Erythroblast (primary cell): ENCODE measurements around the gene TXNDC5.
A peak's percentile ranks its signal among the peaks of the same experiment; 100 is the strongest.

Experiments used
- DNase-seq, 2 experiments: peaks; one replicate each; lab custom pipeline; 2025; lab: John Stamatoyannopoulos, UW
- GATA1 ChIP-seq: IDR thresholded peaks from 2 replicates; pipeline ENCODE4 v1.6.1; 2011; ENCODE audit warnings: low read depth, mild to moderate bottlenecking, control low read depth, low read length, moderate library complexity
- POLR2A ChIP-seq: IDR thresholded peaks from 2 replicates; pipeline ENCODE4 v1.6.1; 2011; ENCODE audit warnings: mild to moderate bottlenecking, low read length

Gene TXNDC5

GRCh38 chr6:7921632-7922092 lies 11.1 kb upstream of the TXNDC5 start:
- TF ChIP-seq GATA1 (no peak), POLR2A (no peak)

DNA sequence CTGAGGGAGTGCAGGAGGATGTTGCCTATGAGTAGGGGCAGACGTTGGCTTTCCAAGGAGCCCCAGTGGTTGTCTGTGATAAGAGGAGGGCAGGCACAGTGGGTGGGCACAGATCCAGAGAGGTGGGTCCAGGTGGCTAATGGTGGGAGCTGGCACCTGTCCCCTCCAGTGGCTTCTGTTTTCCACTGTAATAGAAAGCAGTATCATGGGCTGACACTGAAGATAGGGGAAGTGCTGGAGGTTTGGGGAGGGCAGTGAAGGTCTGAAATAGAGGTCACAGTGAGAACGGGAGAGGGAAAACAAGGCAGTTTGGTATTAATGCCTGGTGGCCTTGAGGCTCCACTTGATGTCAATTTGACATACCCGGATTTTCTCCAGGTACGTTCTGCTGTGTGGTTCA lies 10.5 kb upstream of the TXNDC5 start:
- TF ChIP-seq POLR2A (no peak), GATA1 (no peak)
- DNase-seq = no peak

More at GRCh38 chr6:7921632-7922092, 11.1 kb upstream of the TXNDC5 start:
- DNase-seq = peak in 1 of 2 experiments; percentile 15

- TF ChIP-seq POLR2A = no peak
- TF ChIP-seq GATA1 = no peak
- DNase-seq = no peak
Measured at GRCh38 chr6:7920425-7920824, 9.8 kb upstream of the TXNDC5 start.

- DNase-seq = peak in 1 of 2 experiments; percentile 14
- no peak for TF ChIP-seq GATA1
- no peak for TF ChIP-seq POLR2A
Measured at GRCh38 chr6:7919871-7920270, 9.3 kb upstream of the TXNDC5 start.

- TF ChIP-seq POLR2A (no peak), GATA1 (no peak)
- no peak for DNase-seq
Measured at GRCh38 chr6:7918403-7918802, 7.8 kb upstream of the TXNDC5 start.

DNA sequence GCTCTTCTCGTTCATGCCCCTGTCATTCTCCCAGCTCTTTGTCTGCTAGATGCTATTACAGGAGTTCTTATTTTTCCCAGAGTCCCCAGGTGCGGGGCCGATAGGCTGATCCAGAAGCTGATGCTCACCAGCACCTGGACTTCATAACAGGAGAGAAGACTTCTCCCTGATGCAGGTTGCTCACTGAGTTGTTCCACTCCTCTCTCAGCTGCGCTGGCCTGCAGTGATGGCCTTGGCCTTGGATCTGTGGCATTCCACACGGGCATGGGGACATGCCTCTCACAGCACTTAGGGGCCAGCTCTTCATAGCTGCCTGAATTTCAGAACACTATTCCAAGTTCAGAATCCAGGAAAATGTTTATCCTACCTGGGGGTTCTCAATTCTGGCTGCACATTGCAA lies 7.1 kb upstream of the TXNDC5 start:
- DNase-seq = no peak
- TF ChIP-seq POLR2A (no peak), GATA1 (no peak)

DNA sequence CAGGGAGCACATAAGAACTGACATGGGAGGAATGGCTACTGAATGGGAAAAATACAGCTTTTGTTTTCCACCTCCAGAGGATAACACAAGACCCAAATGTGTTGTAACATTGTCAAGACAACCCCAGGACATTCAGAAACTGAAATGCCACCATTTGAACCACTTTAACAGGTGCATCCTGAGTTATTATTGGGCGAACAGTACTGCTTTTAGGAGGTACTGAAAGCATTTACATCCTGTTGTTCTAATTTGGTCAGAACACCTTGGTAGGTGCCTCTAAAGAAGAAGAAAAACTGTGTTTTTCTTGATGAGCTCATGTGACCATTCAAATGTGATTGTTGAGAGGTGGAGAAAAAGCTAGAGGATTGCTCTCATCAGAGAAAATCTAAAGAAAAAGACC lies 6.4 kb upstream of the TXNDC5 start:
- no peak for TF ChIP-seq POLR2A
- no peak for TF ChIP-seq GATA1
- no peak for DNase-seq

- TF ChIP-seq POLR2A = no peak
- TF ChIP-seq GATA1 = no peak
- DNase-seq = no peak
Measured at GRCh38 chr6:7914991-7915789, 4.6 kb upstream of the TXNDC5 start.

DNA sequence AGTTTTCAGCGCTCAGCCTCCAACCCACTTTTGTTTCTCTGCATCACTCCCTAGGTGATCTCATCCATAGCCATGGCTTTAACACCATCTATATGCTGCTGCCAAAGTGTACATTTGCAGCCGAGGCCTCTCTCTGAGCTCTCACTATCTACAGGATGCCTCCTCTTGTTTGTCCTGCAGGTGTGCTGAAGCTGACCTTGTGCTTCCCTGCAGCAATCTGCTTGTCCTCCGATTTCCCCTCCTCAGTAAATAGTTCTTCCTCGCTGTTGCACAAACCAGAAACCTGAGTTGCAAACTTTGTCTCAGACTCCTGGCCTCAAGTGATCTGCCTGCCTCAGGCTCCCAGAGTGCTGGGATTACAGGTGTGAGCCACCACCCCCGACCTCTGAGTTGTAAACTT lies 3.7 kb upstream of the TXNDC5 start:
- DNase-seq = no peak
- TF ChIP-seq POLR2A (no peak), GATA1 (no peak)

- peak; percentile 76 to 77 for DNase-seq
- TF ChIP-seq POLR2A (no peak), GATA1 (no peak)
Measured at GRCh38 chr6:7912736-7913517, 2.3 kb upstream of the TXNDC5 start.

GRCh38 chr6:7912024-7912423 lies 1.4 kb upstream of the TXNDC5 start:
- TF ChIP-seq POLR2A (no peak), GATA1 (no peak)
- DNase-seq = no peak

- DNase-seq = no peak
- TF ChIP-seq POLR2A (no peak), GATA1 (no peak)
Measured at GRCh38 chr6:7911345-7911725, 747 bp upstream of the TXNDC5 start.

DNA sequence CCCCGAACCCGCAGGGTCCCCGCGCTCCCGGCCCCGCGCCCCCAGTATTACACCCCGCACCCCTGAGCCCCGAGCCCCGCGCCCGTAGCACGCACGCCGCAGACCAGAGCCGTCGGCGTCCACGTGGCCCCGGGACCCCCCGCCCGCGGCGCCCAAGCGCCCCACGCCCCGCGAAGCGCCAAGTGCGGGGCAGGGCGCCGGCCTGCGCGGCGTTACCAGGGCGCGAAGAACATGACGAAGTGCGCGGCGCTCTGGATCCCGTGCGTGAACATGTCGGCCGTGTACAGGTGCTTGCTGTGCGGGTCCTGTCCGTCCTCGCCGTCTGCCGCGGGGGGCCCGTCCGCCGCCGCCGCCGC lies 312 bp downstream of the TXNDC5 start:
- DNase-seq = peak; percentile 70 to 74
- no peak for TF ChIP-seq GATA1
- no peak for TF ChIP-seq POLR2A
